Measurements from ENCODE around the gene DTNB.
"Not testable (repeated sequence)": the region's sequence is repeated elsewhere in the genome, so short reads cannot be mapped to it uniquely, and the experiment has no call there.

Gene DTNB

DNA sequence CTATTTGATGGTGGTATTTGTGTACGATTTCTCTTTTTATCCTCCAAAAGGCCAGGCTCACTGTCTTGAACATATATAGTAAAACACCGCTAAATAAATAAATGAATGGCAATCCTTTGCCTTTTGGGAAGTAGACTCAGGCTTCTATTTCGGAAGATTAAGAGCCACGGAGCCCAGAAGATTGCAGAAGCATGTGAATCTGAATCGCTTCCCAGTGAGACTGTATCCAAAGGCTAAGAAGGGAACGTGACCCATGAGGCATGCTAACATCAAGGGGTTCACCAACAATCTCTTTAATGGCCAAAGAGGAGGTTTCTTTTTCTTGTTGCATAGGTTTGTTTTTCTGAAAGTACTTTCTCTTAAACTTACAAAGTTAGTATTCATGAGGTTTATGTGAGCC lies 261.6 kb downstream of the DTNB start:
- no peak for DNase-seq

- DNase-seq, result no peak
Measured at GRCh38 chr2:25411281-25411680, 262.1 kb downstream of the DTNB start.

- no peak for DNase-seq
Measured at GRCh38 chr2:25410370-25410769, 263.0 kb downstream of the DTNB start.

DNA sequence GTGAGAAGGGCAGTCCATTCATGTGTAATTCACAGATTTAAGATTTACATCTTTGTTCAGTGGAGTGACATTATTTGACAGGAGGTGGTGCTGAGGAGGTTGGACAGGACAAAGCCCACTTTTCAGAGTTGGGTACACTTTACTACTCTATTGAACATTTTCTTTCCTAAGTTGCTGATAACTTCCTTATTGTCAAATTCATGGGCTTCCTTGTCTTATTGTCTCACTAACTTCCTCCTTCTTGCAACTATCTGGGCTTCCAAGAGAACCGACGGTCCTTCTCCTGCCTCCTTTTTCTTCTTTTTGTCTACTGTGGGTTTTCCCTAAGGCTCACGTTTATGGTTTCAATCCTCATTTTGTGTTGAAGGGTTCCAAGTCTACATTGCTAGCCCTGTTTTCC lies 263.9 kb downstream of the DTNB start:
- no peak for DNase-seq

- DNase-seq, result no peak
Measured at GRCh38 chr2:25409044-25409443, 264.3 kb downstream of the DTNB start.

- DNase-seq, result no peak
Measured at GRCh38 chr2:25405611-25406295, 267.6 kb downstream of the DTNB start.

DNA sequence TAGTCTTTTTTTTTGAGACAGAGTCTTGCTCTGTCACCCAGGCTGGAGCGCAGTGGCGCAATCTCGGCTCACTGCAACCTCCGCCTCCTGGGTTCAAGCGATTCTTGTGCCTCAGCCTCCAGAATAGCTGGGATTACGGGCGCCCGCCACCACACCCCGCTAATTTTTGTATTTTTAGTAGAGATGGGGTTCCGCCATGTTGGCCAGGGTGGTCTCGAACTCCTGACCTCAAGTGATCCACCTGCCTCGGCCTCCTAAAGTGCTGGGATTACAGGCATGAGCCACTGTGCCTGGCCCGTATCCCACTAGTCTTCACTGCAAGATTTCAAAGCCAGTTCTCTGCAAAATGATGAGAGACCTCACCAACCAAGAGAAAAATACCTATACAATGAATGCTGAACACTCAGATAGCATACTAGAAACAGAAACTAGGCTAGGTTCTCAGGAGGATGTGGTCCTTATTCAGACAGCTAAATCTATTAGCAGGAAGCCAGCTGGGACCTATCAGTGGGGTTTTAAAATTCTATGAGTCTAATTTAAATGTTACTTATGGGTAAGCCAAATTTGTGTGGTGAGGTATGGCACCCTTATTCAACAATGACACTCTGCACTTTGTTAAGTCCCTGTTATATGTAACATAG lies 270.1 kb downstream of the DTNB start:
- DNase-seq, result not testable (repeated sequence)

- DNase-seq, result peak in 1 of 2 experiments; percentile 57
Measured at GRCh38 chr2:25402477-25402876, 270.9 kb downstream of the DTNB start.

- peak; percentile 95 to 98 for DNase-seq
Measured at GRCh38 chr2:25401307-25402026, 271.9 kb downstream of the DTNB start.

DNA sequence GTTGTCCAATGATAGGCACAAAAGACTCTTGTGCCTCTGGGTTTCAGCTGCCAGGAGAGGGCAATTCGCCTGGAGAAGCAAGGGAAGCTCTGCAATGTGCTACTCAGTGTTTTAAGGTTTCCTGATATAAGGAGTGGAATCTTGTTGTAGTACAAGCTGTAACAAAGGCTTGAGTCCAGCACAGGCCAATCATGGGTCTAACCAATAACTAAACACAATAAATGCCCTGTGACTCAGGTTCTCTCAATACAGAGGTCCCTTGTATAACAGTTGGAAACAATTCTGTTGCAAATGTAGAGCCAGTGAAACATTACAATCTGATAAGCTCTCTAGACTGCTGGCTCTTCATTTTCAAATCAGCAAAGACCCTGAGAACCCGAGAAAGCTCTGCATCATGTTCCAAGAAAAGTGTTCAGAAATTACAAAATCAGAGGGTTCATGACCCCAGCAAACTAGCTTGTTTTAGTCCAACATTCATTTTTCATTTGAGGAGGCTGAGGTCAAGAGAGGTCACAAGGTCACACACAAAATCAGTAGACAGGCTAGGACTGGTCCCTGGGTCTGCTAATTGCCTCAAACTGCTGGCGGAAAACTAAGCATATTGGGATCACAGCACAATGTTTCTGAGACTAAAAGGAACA lies 272.7 kb downstream of the DTNB start:
- no peak for DNase-seq

DNA sequence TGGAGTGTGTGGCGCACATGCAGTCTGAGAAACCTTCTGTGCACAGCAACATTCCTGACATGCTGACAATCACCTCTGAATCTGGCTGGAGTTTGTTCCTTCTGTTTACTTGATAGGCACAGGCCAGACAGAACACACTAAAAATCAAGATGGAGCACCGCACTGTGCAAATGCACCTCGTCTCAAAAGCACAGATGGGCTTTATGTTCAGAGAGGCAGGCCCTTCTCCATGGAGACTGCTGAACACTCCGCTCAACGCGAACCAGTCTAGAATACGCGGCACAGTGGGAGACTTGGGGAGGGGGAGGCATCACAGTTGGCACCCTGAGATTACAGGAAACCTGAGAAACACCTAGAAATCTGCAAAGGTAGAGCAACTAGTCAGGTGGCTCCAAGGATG lies 273.2 kb downstream of the DTNB start:
- peak; percentile 66 to 84 for DNase-seq

DNA sequence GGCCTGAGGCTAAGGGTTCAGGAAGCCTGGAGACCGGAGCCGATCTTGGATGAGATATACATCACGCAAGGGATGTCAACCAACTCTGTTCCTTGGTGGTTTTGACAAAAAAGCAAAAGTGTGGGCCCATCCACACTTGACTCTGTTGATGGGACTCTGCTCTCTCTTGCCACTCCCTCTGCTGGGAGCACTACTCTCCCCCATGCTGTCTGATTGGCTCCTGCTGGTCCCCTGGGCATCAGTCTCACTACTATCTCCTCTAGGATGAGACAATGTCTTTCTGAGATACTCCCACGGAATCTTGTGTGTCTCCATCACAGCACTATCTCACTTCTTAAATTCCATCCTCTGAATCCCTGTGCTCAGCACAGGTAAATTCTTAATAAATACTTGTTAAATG lies 274.8 kb downstream of the DTNB start:
- no peak for DNase-seq

- DNase-seq, result no peak
Measured at GRCh38 chr2:25397777-25398176, 275.6 kb downstream of the DTNB start.

DNA sequence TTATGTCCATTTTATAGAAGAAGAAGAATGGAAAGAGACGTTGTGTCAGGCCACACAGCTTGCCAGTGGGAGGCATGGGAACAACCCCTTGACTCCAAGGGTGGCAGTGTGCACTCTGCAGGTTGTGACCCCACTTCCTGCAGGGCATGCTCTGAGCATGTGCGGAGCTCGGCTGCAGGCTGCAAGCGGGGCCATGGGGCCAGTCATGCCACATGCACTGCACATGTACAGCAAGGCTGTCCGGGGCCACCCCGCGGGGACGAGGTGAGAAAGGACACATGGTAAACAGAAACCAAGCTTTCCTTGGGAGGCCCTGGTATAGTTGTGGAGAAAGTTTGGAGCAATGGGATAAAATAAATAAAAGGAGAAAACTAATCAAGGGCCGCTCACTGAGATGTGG lies 284.2 kb downstream of the DTNB start:
- DNase-seq, result no peak

DNA sequence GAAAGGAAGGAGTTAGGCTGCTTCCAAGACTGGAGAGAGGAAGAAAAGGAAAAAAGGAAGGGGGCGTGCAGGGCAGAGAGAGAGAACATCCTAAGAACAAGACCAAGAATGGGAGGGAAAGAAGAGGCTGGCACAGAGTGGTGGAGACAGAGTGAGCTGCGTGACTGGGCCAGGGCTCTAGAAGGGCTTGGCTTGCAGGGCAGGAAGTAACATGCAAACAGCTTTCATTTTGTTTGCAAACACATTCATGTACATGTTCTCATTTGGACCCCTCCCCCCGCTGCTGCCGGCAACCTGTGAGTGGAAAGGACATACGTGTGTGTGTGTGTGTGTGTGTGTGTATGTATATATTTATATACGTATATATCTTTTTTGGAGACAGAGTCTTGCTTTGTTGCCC lies 284.9 kb downstream of the DTNB start:
- DNase-seq, result no peak

GRCh38 chr2:25387876-25388449 lies 285.4 kb downstream of the DTNB start:
- no peak for DNase-seq

- no peak for DNase-seq
Measured at GRCh38 chr2:25386971-25387875, 286.2 kb downstream of the DTNB start.

DNA sequence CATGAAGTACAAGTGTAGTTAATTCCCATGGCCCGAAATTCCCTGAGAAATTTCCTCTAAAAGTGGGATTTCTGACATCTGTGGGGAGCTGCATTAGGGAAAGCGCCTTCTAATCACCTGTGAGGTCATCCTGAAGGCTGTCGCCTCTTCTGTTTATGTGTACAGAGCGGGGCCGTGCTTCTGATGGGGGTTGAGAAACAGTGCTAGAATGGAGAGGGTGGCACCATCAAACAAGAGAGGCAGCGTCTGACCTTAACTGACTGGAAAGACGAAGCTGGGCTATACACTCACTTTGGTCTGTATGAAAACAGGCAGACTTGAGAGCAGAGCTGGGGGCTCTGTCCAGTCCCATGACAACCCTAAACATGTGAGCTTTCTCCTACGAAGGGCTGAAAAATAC lies 287.5 kb downstream of the DTNB start:
- peak in 1 of 2 experiments; percentile 21 for DNase-seq

- DNase-seq, result no peak
Measured at GRCh38 chr2:25383806-25384205, 289.6 kb downstream of the DTNB start.

- no peak for DNase-seq
Measured at GRCh38 chr2:25381502-25381901, 291.9 kb downstream of the DTNB start.

GRCh38 chr2:25380586-25381375 lies 292.6 kb downstream of the DTNB start:
- no peak for DNase-seq
